HepG2 (cell line): Measurements from ENCODE around the gene FOXA3. TPM values are rescaled to one million over a fixed set of nuclear protein-coding genes. Genes with fewer than 3 reads are reported as not detected.

Experiments used
- AHDC1 ChIP-seq: sonication (generic); formaldehyde crosslinking; IDR thresholded peaks from 2 replicates; pipeline ENCODE4 v1.5.1; 2020; ENCODE audit warnings: mild to moderate bottlenecking, missing genetic modification reagents, borderline replicate concordance
- CERS6 ChIP-seq: sonication (generic); formaldehyde crosslinking; IDR thresholded peaks from 2 replicates; pipeline ENCODE4 v1.5.0; 2020; ENCODE audit warnings: missing genetic modification reagents
- CHCHD3 ChIP-seq: sonication (generic); formaldehyde crosslinking; IDR thresholded peaks from 2 replicates; pipeline ENCODE4 v1.8.0; 2022; ENCODE audit warnings: mild to moderate bottlenecking, missing genetic modification reagents, moderate library complexity
- CHD4 ChIP-seq: fragments of 200-600 bp; sonication (generic); IDR thresholded peaks from 2 replicates; pipeline ENCODE4 v1.7.0; 2017; ENCODE audit warnings: mild to moderate bottlenecking, low read length, borderline replicate concordance
- CSRNP1 ChIP-seq: sonication (generic); formaldehyde crosslinking; IDR thresholded peaks from 2 replicates; pipeline ENCODE4 v1.8.1; 2023; ENCODE audit warnings: mild to moderate bottlenecking, missing genetic modification reagents
- DMAP1 ChIP-seq: IDR thresholded peaks from 2 replicates; pipeline ENCODE4 v1.6.1; 2016
- FUBP1 ChIP-seq: sonication (generic); formaldehyde crosslinking; IDR thresholded peaks from 2 replicates; pipeline ENCODE4 v1.5.1; 2020; ENCODE audit warnings: missing genetic modification reagents, mild to moderate bottlenecking, borderline replicate concordance
- SRSF9 ChIP-seq: fragments of 200-400 bp; formaldehyde crosslinking; IDR thresholded peaks from 2 replicates; pipeline ENCODE4 v1.6.1; 2018; ENCODE audit warnings: borderline replicate concordance, mild to moderate bottlenecking, low read depth, low read length; ENCODE audit not compliant: insufficient read depth, poor library complexity, severe bottlenecking
- YEATS2 ChIP-seq: sonication (generic); formaldehyde crosslinking; IDR thresholded peaks from 2 replicates; pipeline ENCODE4 v1.4.0; 2020; ENCODE audit warnings: missing genetic modification reagents, borderline replicate concordance
- ZGPAT ChIP-seq: IDR thresholded peaks from 2 replicates; pipeline ENCODE4 v1.6.1; 2016; ENCODE audit warnings: mild to moderate bottlenecking
- ZNF12 ChIP-seq: sonication (generic); formaldehyde crosslinking; IDR thresholded peaks from 2 replicates; pipeline ENCODE4 v1.5.0; 2020; ENCODE audit warnings: missing genetic modification reagents
- ZNF160 ChIP-seq: sonication (generic); formaldehyde crosslinking; IDR thresholded peaks from 2 replicates; pipeline ENCODE4 v1.8.0; 2022; ENCODE audit warnings: mild to moderate bottlenecking, inconsistent platforms, missing genetic modification reagents
- ZNF224 ChIP-seq: sonication (generic); formaldehyde crosslinking; IDR thresholded peaks from 2 replicates; pipeline ENCODE4 v1.5.0; 2020; ENCODE audit warnings: mild to moderate bottlenecking, missing genetic modification reagents
- ZNF510 ChIP-seq: sonication (generic); formaldehyde crosslinking; IDR thresholded peaks from 2 replicates; pipeline ENCODE4 v1.4.0; 2020; ENCODE audit warnings: low read depth, mild to moderate bottlenecking, missing genetic modification reagents
- ZNF552 ChIP-seq: sonication (generic); formaldehyde crosslinking; IDR thresholded peaks from 2 replicates; pipeline ENCODE4 v1.9.0; 2022; ENCODE audit warnings: missing genetic modification reagents, mild to moderate bottlenecking, borderline replicate concordance
- polyA plus RNA-seq, 8 experiments: library from polyadenylated mRNA; depleted of rRNA in 3 of 8; stranded (reverse) in 7 of 8; unstranded in 1 of 8; fragments of >200 nt; fragmentation: Illumina TruSeq in 4 of 8; extraction: Trizol in 4 of 8; gene quantifications; 2 replicates each; pipeline versions ENCODE4 v1.2.1 to v1.2.3, GENCODE V29; 2011 to 2016; ENCODE audit warnings: low read depth in 4 of 8, missing spikeins in 1 of 8, mixed read lengths in 1 of 8; ENCODE audit not compliant: insufficient read depth in 1 of 8
- total RNA-seq, 5 experiments: library from RNA; depleted of rRNA; stranded (reverse); fragments of >200 nt; fragmentation: Illumina TruSeq; extraction: Trizol; gene quantifications; 2 replicates each; pipeline ENCODE4 v1.2.3, GENCODE V29; 2016; ENCODE audit warnings: low read depth in 1 of 5

Gene FOXA3
- total and polyA plus RNA-seq, 2 of the 13 experiments (the other 11 are each of a cell fraction or from before 2014, with no cell fraction given) = 29.8 to 47.6 TPM

- no peak for TF ChIP-seq ZNF160 (CRISPR knock-in tag)
- TF ChIP-seq ZNF552 = no peak
- TF ChIP-seq CHD4 = peak; percentile 38; the same call in 1 of the 2 replicates
- TF ChIP-seq CHCHD3 (CRISPR knock-in tag) = no peak
- TF ChIP-seq ZGPAT = peak; percentile 9; the same call in 1 of the 2 replicates
- no peak for TF ChIP-seq CERS6
- TF ChIP-seq FUBP1 (CRISPR knock-in tag) = no peak
- TF ChIP-seq DMAP1 (CRISPR knock-in tag) = peak; percentile 37; the same call in 1 of the 2 replicates
- TF ChIP-seq AHDC1 (CRISPR knock-in tag) = no peak
- no peak for TF ChIP-seq ZNF12 (CRISPR knock-in tag)
- TF ChIP-seq SRSF9 = no peak
- no peak for TF ChIP-seq CSRNP1 (CRISPR knock-in tag)
- no peak for TF ChIP-seq ZNF510 (CRISPR knock-in tag)
- TF ChIP-seq YEATS2 (CRISPR knock-in tag) = no peak
- no peak for TF ChIP-seq ZNF224 (CRISPR knock-in tag)
These were observed 38.0 kb downstream of the FOXA3 start, which contains the start of gene MYPOP (continued) for GRCh38 chr19:45901912-45902650.
